Right lung (tissue), 10 donors: Measurements from ENCODE around the gene RBM25. TPM values are rescaled to one million over a fixed set of nuclear protein-coding genes. Genes with fewer than 3 reads are reported as not detected.
A peak's percentile ranks its signal among the peaks of the same experiment; 100 is the strongest.
"Not testable (repeated sequence)": the region's sequence is repeated elsewhere in the genome, so short reads cannot be mapped to it uniquely, and the experiment has no call there.

Source experiments
- DNase-seq, 2 donors: peaks; one replicate each; pipeline ENCODE4 v3.0.0-alpha.2; 2013
- long read RNA-seq, 8 donors: transcript quantifications; one replicate each; lab custom pipeline, GENCODE V29; 2026
- polyA plus RNA-seq, 5 donors: library from polyadenylated mRNA; unstranded; fragments of 120-200 nt; gene quantifications; one replicate each; pipeline versions ENCODE4 v1.2.1 to v1.2.3, GENCODE V29; 2013; ENCODE audit warnings: inconsistent platforms in 1 of 5, low replicate concordance in 1 of 5; ENCODE audit not compliant: insufficient read length in 5 of 5, insufficient read depth in 1 of 5

The RBM25 gene
- 100 to 1,000 TPM; 134 to 260 (median 207) TPM for polyA plus RNA-seq
- long read RNA-seq, donor 1, transcript RBM25-203 (9 exons, 2,470 nt): major isoform, 20 of 174 reads
- long read RNA-seq, donor 1, partial matches to known transcripts: 150 of 174 reads
- long read RNA-seq, donor 1, other reads (novel, unspliced or antisense): 0 of 174 reads
- long read RNA-seq, donor 2, full-length matches to known transcripts: 11 of 18 reads
- long read RNA-seq, donor 2, partial matches to known transcripts: 7 of 18 reads
- long read RNA-seq, donor 2, other reads (novel, unspliced or antisense): 0 of 18 reads
- long read RNA-seq, donor 3, transcript RBM25-203 (9 exons, 2,470 nt): major isoform, 9 of 101 reads
- long read RNA-seq, donor 3, transcript RBM25-208 (2 exons, 441 nt): minor isoform, 7 of 101 reads
- long read RNA-seq, donor 3, partial matches to known transcripts: 85 of 101 reads
- long read RNA-seq, donor 3, other reads (novel, unspliced or antisense): 0 of 101 reads
- long read RNA-seq, donor 4, transcript RBM25-203 (9 exons, 2,470 nt): major isoform, 12 of 159 reads
- long read RNA-seq, donor 4, partial matches to known transcripts: 144 of 159 reads
- long read RNA-seq, donor 4, other reads (novel, unspliced or antisense): 0 of 159 reads
- long read RNA-seq, donor 5, full-length matches to known transcripts: 14 of 132 reads
- long read RNA-seq, donor 5, partial matches to known transcripts: 118 of 132 reads
- long read RNA-seq, donor 5, other reads (novel, unspliced or antisense): 0 of 132 reads
- long read RNA-seq, donor 6, transcript RBM25-203 (9 exons, 2,470 nt): major isoform, 22 of 225 reads
- long read RNA-seq, donor 6, partial matches to known transcripts: 198 of 225 reads
- long read RNA-seq, donor 6, other reads (novel, unspliced or antisense): 0 of 225 reads
- long read RNA-seq, donor 7, full-length matches to known transcripts: 10 of 69 reads
- long read RNA-seq, donor 7, partial matches to known transcripts: 59 of 69 reads
- long read RNA-seq, donor 7, other reads (novel, unspliced or antisense): 0 of 69 reads
- long read RNA-seq, donor 8, transcript RBM25-203 (9 exons, 2,470 nt): major isoform, 5 of 19 reads
- long read RNA-seq, donor 8, partial matches to known transcripts: 11 of 19 reads
- long read RNA-seq, donor 8, other reads (novel, unspliced or antisense): 0 of 19 reads

- DNase-seq: peak; percentile 97
Observed at GRCh38 chr14:73058224-73058921, at the start of gene RBM25. Gene RBM25, plus strand, starts transcription at chr14:73058534. Its CDS starts 13,108 bp downstream, at chr14:73071642.

- not testable (repeated sequence) for DNase-seq
Observed at GRCh38 chr14:73011189-73011588, 47.1 kb upstream of the RBM25 start.

- DNase-seq: no peak
Observed at GRCh38 chr14:73014105-73014504, 44.2 kb upstream of the RBM25 start.

GRCh38 chr14:73015552-73015951, 42.8 kb upstream of the RBM25 start:
- not testable (repeated sequence) for DNase-seq

- DNase-seq: not testable (repeated sequence)
Observed at GRCh38 chr14:73016011-73016410, 42.3 kb upstream of the RBM25 start.

GRCh38 chr14:73022051-73022450, 36.3 kb upstream of the RBM25 start:
- no peak for DNase-seq

- DNase-seq: no peak
Observed at GRCh38 chr14:73025544-73025943, 32.8 kb upstream of the RBM25 start.

- DNase-seq: peak in 1 of 2 donors; percentile 3
Observed at GRCh38 chr14:73026243-73026844, 32.0 kb upstream of the RBM25 start.

- DNase-seq: peak; percentile 95 to 97
Observed at GRCh38 chr14:73026845-73027542, 31.3 kb upstream of the RBM25 start, which contains the start of gene ZFYVE1. Gene ZFYVE1, minus strand, starts transcription at chr14:73027106. Its CDS starts 2,598 bp downstream, at chr14:73024508.

- no peak for DNase-seq
Observed at GRCh38 chr14:73027546-73027945, 30.8 kb upstream of the RBM25 start.

- DNase-seq: no peak
Observed at GRCh38 chr14:73027984-73028383, 30.4 kb upstream of the RBM25 start.

GRCh38 chr14:73036706-73037450, 21.5 kb upstream of the RBM25 start:
- DNase-seq: not testable (repeated sequence)

- no peak for DNase-seq
Observed at GRCh38 chr14:73047808-73048207, 10.5 kb upstream of the RBM25 start.

- no peak for DNase-seq
Observed at GRCh38 chr14:73049428-73049827, 8.9 kb upstream of the RBM25 start.

- DNase-seq: no peak
Observed at GRCh38 chr14:73055251-73055650, 3.1 kb upstream of the RBM25 start.

GRCh38 chr14:73057944-73058223, 450 bp upstream of the RBM25 start:
- no peak for DNase-seq

- DNase-seq: peak; percentile 42 to 49
Observed at GRCh38 chr14:73058922-73059673, 764 bp downstream of the RBM25 start.

GRCh38 chr14:73069585-73069984, 11.3 kb downstream of the RBM25 start:
- no peak for DNase-seq

GRCh38 chr14:73091044-73091443, 32.7 kb downstream of the RBM25 start:
- DNase-seq: no peak
